Measurements from ENCODE around the gene GGTLC2. TPM values are rescaled to one million over a fixed set of nuclear protein-coding genes. Genes with fewer than 3 reads are reported as not detected.

GGTLC2 gene
- total RNA-seq, 1 experiment from 2014 or later, result not detected

DNA sequence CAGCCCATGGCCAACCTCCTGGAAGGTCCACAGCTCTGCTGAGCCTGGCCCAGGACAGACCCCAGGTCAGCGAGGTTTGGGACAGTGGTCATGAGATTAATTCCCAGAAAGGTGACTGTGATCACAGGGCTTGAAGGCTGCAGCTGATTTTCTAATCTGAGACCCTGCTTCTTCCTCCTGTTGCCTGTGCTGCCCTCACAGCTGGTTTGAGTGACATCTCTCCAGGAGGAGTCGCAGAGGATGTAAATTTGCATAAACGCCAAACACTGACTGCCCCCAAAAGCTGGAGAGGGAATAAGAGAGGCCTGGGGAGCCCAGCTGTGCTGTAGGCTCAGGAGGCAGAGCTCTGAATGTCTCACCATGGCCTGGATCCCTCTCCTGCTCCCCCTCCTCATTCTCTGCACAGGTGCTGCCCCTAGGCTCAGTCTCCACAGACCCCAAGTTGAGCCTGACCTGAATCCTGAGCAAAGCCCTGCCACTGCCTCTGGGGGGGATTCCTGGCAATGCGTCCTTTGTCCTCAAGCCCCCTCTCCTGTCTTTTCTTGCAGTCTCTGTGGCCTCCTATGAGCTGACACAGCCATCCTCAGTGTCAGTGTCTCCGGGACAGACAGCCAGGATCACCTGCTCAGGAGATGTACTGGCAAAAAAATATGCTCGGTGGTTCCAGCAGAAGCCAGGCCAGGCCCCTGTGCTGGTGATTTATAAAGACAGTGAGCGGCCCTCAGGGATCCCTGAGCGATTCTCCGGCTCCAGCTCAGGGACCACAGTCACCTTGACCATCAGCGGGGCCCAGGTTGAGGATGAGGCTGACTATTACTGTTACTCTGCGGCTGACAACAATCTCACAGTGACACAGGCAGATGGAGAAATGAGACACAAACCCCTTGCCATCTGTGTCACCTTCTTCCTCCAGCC lies 23.8 kb downstream of the GGTLC2 start:
- Histone ChIP-seq H3K9ac (ENCODE audit: low read length) (0 out of 2 replicates have a peak overlapping the region, but pooled peaks have one; percentile 16), H3K9me2 (replicated peaks; ENCODE audit: insufficient read depth, low read length) (no peaks in the 10 kb centered on the region), H3K4me1 (ENCODE audit: low read length) (peaks cover 37% of the 10 kb centered on the region), H3K36me3 (ENCODE audit: insufficient read depth, low read length) (no peaks in the 10 kb centered on the region), H3K4me3 (ENCODE audit: low read length) (no peak overlapping the region), H4K20me1 (ENCODE audit: insufficient read depth, low read depth, low read length) (no peaks in the 10 kb centered on the region), H3K9me3 (ENCODE audit: low read length) (no peaks in the 10 kb centered on the region), H3K79me2 (ENCODE audit: low read length) (no peaks in the 10 kb centered on the region), H3K27me3 (ENCODE audit: low read length) (no peaks in the 10 kb centered on the region; the same call in 1 of the 2 replicates), H2AFZ (ENCODE audit: low read length) (no peak overlapping the region), H3K27ac (ENCODE audit: low read length) (no peak overlapping the region), H3K4me2 (ENCODE audit: low read depth, low read length, poor library complexity, severe bottlenecking) (no peak overlapping the region)
- DNase-seq, result peak; percentile 57

DNA sequence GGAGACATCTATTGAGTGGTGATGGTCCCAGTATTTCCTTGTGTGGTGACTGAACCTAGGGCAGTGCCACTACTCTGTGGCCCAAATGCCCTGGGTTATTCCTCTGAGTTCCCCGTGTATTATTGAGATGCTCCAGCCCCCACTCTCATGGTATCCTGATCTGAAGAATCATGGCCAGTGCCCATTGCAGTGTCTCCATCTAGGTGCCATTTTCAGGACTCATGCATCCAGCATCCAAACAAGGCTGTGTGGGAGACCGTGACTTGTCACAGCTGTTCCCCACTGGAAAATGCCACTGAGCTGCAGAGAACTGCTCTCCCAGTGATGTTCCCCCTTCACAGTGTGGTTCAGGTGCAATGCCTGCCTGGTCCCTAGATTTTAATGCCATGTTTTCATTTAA lies 24.7 kb downstream of the GGTLC2 start:
- no peak for DNase-seq
- Histone ChIP-seq H3K9me2 (replicated peaks; ENCODE audit: insufficient read depth, low read length) (no peaks in the 10 kb centered on the region), H3K36me3 (ENCODE audit: insufficient read depth, low read length) (no peaks in the 10 kb centered on the region), H4K20me1 (ENCODE audit: insufficient read depth, low read depth, low read length) (no peaks in the 10 kb centered on the region), H3K4me3 (ENCODE audit: low read length) (no peak overlapping the region), H3K27me3 (ENCODE audit: low read length) (no peaks in the 10 kb centered on the region; the same call in 1 of the 2 replicates), H3K4me1 (ENCODE audit: low read length) (peaks cover 39% of the 10 kb centered on the region), H3K9me3 (ENCODE audit: low read length) (no peaks in the 10 kb centered on the region), H2AFZ (ENCODE audit: low read length) (no peak overlapping the region), H3K4me2 (ENCODE audit: low read depth, low read length, poor library complexity, severe bottlenecking) (no peak overlapping the region), H3K9ac (ENCODE audit: low read length) (no peak overlapping the region), H3K27ac (ENCODE audit: low read length) (no peak overlapping the region), H3K79me2 (ENCODE audit: low read length) (no peaks in the 10 kb centered on the region)

DNA sequence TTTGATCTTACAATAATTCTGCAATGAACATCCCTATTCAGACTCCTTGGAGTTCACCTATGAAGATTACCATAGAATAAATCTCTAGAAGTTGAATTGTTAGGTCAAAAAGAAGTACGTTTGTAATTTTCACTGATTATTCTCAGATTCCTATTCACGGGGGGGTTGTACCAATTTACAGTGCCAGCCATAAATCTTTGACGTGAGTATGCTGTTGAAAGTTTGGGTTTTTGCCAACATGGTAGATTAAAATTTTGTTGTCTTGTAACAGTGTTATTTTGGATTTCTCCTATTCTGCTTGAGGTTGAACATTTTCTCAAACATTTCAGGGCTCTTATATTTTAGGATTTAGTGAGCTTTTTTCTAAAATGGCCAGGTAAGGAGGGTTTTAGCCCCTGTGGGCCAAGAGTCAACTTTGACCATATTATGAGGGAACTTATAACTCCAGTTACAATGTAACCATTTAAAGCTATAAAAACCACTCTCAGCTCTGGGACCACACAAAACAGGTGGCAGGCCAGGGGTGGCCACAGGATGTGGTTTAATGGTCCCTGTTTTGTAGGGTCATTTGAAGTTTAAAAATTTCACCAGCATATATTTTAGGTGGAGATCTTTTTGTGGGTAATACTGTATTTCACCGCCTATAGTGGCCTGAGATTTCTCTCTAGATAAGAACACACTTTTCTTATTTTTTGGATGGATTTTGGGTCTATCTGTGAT lies 25.8 kb downstream of the GGTLC2 start:
- H3K36me3 ChIP-seq (ENCODE audit: insufficient read depth, low read length), result no peaks in the 10 kb centered on the region
- no peak overlapping the region for H3K4me2 ChIP-seq (ENCODE audit: low read depth, low read length, poor library complexity, severe bottlenecking)
- H3K4me1 ChIP-seq (ENCODE audit: low read length), result peaks cover 39% of the 10 kb centered on the region
- H2AFZ ChIP-seq (ENCODE audit: low read length), result no peak overlapping the region
- H3K79me2 ChIP-seq (ENCODE audit: low read length), result no peaks in the 10 kb centered on the region
- DNase-seq, result no peak
- H4K20me1 ChIP-seq (ENCODE audit: insufficient read depth, low read depth, low read length), result no peaks in the 10 kb centered on the region
- no peak overlapping the region for H3K27ac ChIP-seq (ENCODE audit: low read length)
- H3K9me2 ChIP-seq (replicated peaks; ENCODE audit: insufficient read depth, low read length), result no peaks in the 10 kb centered on the region
- H3K9me3 ChIP-seq (ENCODE audit: low read length), result no peaks in the 10 kb centered on the region
- no peak overlapping the region for H3K9ac ChIP-seq (ENCODE audit: low read length)
- H3K4me3 ChIP-seq (ENCODE audit: low read length), result no peak overlapping the region
- no peaks in the 10 kb centered on the region; the same call in 1 of the 2 replicates for H3K27me3 ChIP-seq (ENCODE audit: low read length)

DNA sequence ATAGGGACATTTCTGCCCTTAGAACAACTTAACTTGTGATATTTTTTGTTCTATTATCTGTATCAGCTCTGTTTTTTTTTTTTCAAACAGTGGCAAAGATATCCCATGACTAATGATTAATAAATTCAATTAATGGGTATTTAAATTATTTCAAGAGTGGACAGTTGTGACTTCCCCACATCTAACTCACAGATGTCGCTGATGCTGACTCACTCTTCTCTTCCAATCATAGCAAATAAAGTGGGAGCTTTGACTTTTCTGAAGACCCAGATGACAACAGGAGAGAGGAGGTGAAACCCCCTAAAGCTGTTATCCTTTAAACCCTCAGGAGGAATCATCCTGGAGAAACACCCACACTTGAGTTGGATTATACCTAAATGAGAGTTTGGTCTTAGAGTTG lies 27.1 kb downstream of the GGTLC2 start:
- no peaks in the 10 kb centered on the region for H3K36me3 ChIP-seq (ENCODE audit: insufficient read depth, low read length)
- peaks cover 39% of the 10 kb centered on the region for H3K4me1 ChIP-seq (ENCODE audit: low read length)
- H3K9me3 ChIP-seq (ENCODE audit: low read length), result no peaks in the 10 kb centered on the region
- H3K9me2 ChIP-seq (replicated peaks; ENCODE audit: insufficient read depth, low read length), result no peaks in the 10 kb centered on the region
- no peaks in the 10 kb centered on the region for H3K79me2 ChIP-seq (ENCODE audit: low read length)
- peak overlapping the region; percentile 17 for H3K4me2 ChIP-seq (ENCODE audit: low read depth, low read length, poor library complexity, severe bottlenecking)
- H3K27ac ChIP-seq (ENCODE audit: low read length), result no peak overlapping the region
- H3K27me3 ChIP-seq (ENCODE audit: low read length), result no peaks in the 10 kb centered on the region; the same call in 1 of the 2 replicates
- DNase-seq, result no peak
- no peak overlapping the region for H3K4me3 ChIP-seq (ENCODE audit: low read length)
- no peak overlapping the region for H3K9ac ChIP-seq (ENCODE audit: low read length)
- no peaks in the 10 kb centered on the region for H4K20me1 ChIP-seq (ENCODE audit: insufficient read depth, low read depth, low read length)
- H2AFZ ChIP-seq (ENCODE audit: low read length), result no peak overlapping the region

DNA sequence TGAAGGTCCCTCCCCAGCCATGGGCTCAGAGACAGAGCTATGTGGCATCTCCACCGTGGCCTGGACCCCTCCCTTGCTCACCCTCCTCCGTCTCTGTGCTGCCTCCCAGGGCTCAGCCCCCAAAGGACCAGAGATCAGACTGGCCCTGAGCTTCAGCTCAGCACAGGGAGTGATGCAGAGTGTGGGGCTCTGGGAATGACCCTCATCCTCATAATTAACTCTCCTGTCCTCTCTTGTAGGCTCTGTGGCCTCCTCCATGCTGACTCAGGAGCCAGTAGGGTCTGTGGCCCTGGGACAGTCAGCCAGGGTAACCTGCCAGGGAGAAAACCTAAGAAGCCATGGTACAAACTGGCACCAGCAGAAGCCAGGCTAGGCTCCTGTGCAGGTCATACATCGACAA lies 28.7 kb downstream of the GGTLC2 start:
- Histone ChIP-seq H3K9ac (ENCODE audit: low read length) (no peak overlapping the region), H3K79me2 (ENCODE audit: low read length) (no peaks in the 10 kb centered on the region), H3K9me3 (ENCODE audit: low read length) (no peaks in the 10 kb centered on the region), H3K4me2 (ENCODE audit: low read depth, low read length, poor library complexity, severe bottlenecking) (no peak overlapping the region), H4K20me1 (ENCODE audit: insufficient read depth, low read depth, low read length) (no peaks in the 10 kb centered on the region), H3K27me3 (ENCODE audit: low read length) (no peaks in the 10 kb centered on the region; the same call in 1 of the 2 replicates), H2AFZ (ENCODE audit: low read length) (no peak overlapping the region), H3K9me2 (replicated peaks; ENCODE audit: insufficient read depth, low read length) (no peaks in the 10 kb centered on the region), H3K4me1 (ENCODE audit: low read length) (peaks cover 35% of the 10 kb centered on the region), H3K27ac (ENCODE audit: low read length) (no peak overlapping the region), H3K36me3 (ENCODE audit: insufficient read depth, low read length) (no peaks in the 10 kb centered on the region), H3K4me3 (ENCODE audit: low read length) (no peak overlapping the region)
- DNase-seq, result no peak

GRCh38 chr22:22673628-22674027 lies 29.2 kb downstream of the GGTLC2 start:
- Histone ChIP-seq H3K4me2 (ENCODE audit: low read depth, low read length, poor library complexity, severe bottlenecking) (no peak overlapping the region), H3K79me2 (ENCODE audit: low read length) (no peaks in the 10 kb centered on the region), H3K27me3 (ENCODE audit: low read length) (no peaks in the 10 kb centered on the region; the same call in 1 of the 2 replicates), H3K9me2 (replicated peaks; ENCODE audit: insufficient read depth, low read length) (no peaks in the 10 kb centered on the region), H3K4me3 (ENCODE audit: low read length) (no peak overlapping the region), H4K20me1 (ENCODE audit: insufficient read depth, low read depth, low read length) (no peaks in the 10 kb centered on the region), H3K36me3 (ENCODE audit: insufficient read depth, low read length) (no peaks in the 10 kb centered on the region), H3K27ac (ENCODE audit: low read length) (no peak overlapping the region), H3K9ac (ENCODE audit: low read length) (no peak overlapping the region), H3K4me1 (ENCODE audit: low read length) (peaks cover 34% of the 10 kb centered on the region), H3K9me3 (ENCODE audit: low read length) (no peaks in the 10 kb centered on the region), H2AFZ (ENCODE audit: low read length) (no peak overlapping the region)
- no peak for DNase-seq

DNA sequence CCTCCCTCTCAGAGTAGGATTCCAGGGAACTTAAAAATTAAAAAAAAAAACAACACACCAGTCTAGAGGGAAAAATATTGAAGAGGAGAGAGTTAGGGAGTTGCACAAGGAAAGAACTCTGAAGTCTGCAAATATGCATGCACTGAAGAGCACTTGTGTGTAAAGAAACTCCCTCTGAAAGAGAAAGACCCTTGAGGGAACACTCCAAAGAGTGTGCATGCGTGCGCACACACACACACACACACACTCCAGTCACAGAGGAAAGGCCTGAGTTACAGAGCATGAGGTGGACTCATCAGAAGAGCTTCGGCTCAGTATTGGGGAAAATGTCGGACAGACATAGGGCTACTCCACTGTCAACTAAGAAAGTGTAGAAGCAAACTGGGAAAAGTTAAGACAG lies 30.1 kb downstream of the GGTLC2 start:
- H3K27ac ChIP-seq (ENCODE audit: low read length), result no peak overlapping the region
- no peak overlapping the region for H3K4me3 ChIP-seq (ENCODE audit: low read length)
- H3K4me1 ChIP-seq (ENCODE audit: low read length), result peaks cover 41% of the 10 kb centered on the region

DNA sequence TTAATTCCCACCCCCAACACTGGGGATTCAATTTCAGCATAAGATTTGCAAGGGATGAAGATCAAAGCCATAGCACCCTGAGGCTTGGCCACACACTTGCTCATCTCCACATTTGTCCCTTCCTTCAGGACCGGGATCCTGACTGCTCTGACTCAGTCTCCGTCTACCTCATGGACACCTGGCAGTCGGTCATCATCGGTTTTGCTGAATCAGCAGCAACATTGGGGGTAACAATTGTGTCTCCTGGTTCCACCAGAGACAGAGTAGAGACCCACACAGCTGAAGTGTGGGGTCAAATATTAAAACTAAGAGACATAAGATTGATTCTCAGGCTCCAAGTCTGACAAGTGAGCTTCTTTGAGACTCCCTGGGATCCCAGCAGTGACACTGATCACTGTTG lies 34.6 kb downstream of the GGTLC2 start:
- Histone ChIP-seq H3K27me3 (ENCODE audit: low read length) (no peaks in the 10 kb centered on the region), H4K20me1 (ENCODE audit: insufficient read depth, low read depth, low read length) (peaks cover 4% of the 10 kb centered on the region; the same call in 1 of the 2 replicates), H3K4me3 (ENCODE audit: low read length) (no peak overlapping the region), H3K4me2 (ENCODE audit: low read depth, low read length, poor library complexity, severe bottlenecking) (no peak overlapping the region), H3K4me1 (ENCODE audit: low read length) (peaks cover 22% of the 10 kb centered on the region), H3K9me2 (replicated peaks; ENCODE audit: insufficient read depth, low read length) (no peaks in the 10 kb centered on the region), H3K79me2 (ENCODE audit: low read length) (no peaks in the 10 kb centered on the region), H3K9ac (ENCODE audit: low read length) (no peak overlapping the region), H3K9me3 (ENCODE audit: low read length) (no peaks in the 10 kb centered on the region), H2AFZ (ENCODE audit: low read length) (no peak overlapping the region), H3K36me3 (ENCODE audit: insufficient read depth, low read length) (no peaks in the 10 kb centered on the region), H3K27ac (ENCODE audit: low read length) (no peak overlapping the region)
- DNase-seq, result no peak

More for the DNA sequence above, 30.1 kb downstream of the GGTLC2 start:
- no peak overlapping the region for H3K4me2 ChIP-seq (ENCODE audit: low read depth, low read length, poor library complexity, severe bottlenecking)
- no peaks in the 10 kb centered on the region; the same call in 1 of the 2 replicates for H3K27me3 ChIP-seq (ENCODE audit: low read length)
- DNase-seq, result no peak
- no peak overlapping the region for H2AFZ ChIP-seq (ENCODE audit: low read length)
- no peaks in the 10 kb centered on the region for H3K79me2 ChIP-seq (ENCODE audit: low read length)
- H3K9me3 ChIP-seq (ENCODE audit: low read length), result no peaks in the 10 kb centered on the region
- no peaks in the 10 kb centered on the region for H3K36me3 ChIP-seq (ENCODE audit: insufficient read depth, low read length)
- H3K9ac ChIP-seq (ENCODE audit: low read length), result no peak overlapping the region
- H3K9me2 ChIP-seq (replicated peaks; ENCODE audit: insufficient read depth, low read length), result no peaks in the 10 kb centered on the region
- H4K20me1 ChIP-seq (ENCODE audit: insufficient read depth, low read depth, low read length), result no peaks in the 10 kb centered on the region
